Uterus (tissue), 2 donors: ENCODE data around the gene RBM47.

Experiments used
- CTCF ChIP-seq, 4 experiments: fragments of 200-600 bp in 2 of 4; fragments of 450-650 bp in 2 of 4; sonication (generic) in 2 of 4; IDR thresholded peaks; one replicate each; pipeline ENCODE4 v1.5.1; 2016 to 2019; ENCODE audit warnings: antibody characterized with exemption in 4 of 4, mild to moderate bottlenecking in 2 of 4, moderate library complexity in 1 of 4
- POLR2A ChIP-seq, 2 donors: fragments of 450-650 bp; IDR thresholded peaks; one replicate each; pipeline ENCODE4 v1.6.1; 2016; ENCODE audit warnings: antibody characterized with exemption in 2 of 2, mild to moderate bottlenecking in 1 of 2, moderate library complexity in 1 of 2

- no peak for TF ChIP-seq POLR2A (IDR thresholded peaks at IDR 0.05)
- no peak for TF ChIP-seq CTCF (IDR thresholded peaks at IDR 0.05)
Observed at GRCh38 chr4:40632080-40632479, 2.4 kb upstream of the RBM47 start.
